HG03175 (cell line): Measurements from ENCODE around the gene SLC10A1.
"Not testable (repeated sequence)": the region's sequence is repeated elsewhere in the genome, so short reads cannot be mapped to it uniquely, and the experiment has no call there.

Experiments
- ATAC-seq: cut with Tn5 transposase; IDR thresholded peaks from one replicate; pipeline ENCODE4 v1.9.1; 2021; ENCODE audit warnings: mild to moderate bottlenecking, moderate library complexity; ENCODE audit not compliant: unreplicated experiment

Gene SLC10A1

GRCh38 chr14:69772082-69773017, 24.7 kb downstream of the SLC10A1 start:
- no peak for ATAC-seq

GRCh38 chr14:69771136-69771535, 25.9 kb downstream of the SLC10A1 start:
- no peak for ATAC-seq

- ATAC-seq = no peak
Measured at GRCh38 chr14:69770559-69770958, 26.5 kb downstream of the SLC10A1 start.

GRCh38 chr14:69769623-69770022, 27.4 kb downstream of the SLC10A1 start:
- no peak for ATAC-seq

- ATAC-seq = no peak
Measured at GRCh38 chr14:69768873-69769272, 28.2 kb downstream of the SLC10A1 start.

GRCh38 chr14:69767369-69767999, 29.6 kb downstream of the SLC10A1 start:
- peak; percentile 64 for ATAC-seq

- ATAC-seq = peak; percentile 86
Measured at GRCh38 chr14:69766984-69767368, 30.1 kb downstream of the SLC10A1 start, which contains the start of gene SRSF5. Gene SRSF5, plus strand, starts transcription at chr14:69767142. Its CDS starts 1,015 bp downstream, at chr14:69768157.

- ATAC-seq = no peak
Measured at GRCh38 chr14:69763761-69764510, 33.1 kb downstream of the SLC10A1 start.

GRCh38 chr14:69760810-69761209, 36.2 kb downstream of the SLC10A1 start:
- ATAC-seq = no peak

- ATAC-seq = no peak
Measured at GRCh38 chr14:69756298-69756697, 40.7 kb downstream of the SLC10A1 start.

- ATAC-seq = no peak
Measured at GRCh38 chr14:69755784-69756183, 41.3 kb downstream of the SLC10A1 start.

GRCh38 chr14:69755296-69755695, 41.7 kb downstream of the SLC10A1 start:
- ATAC-seq = no peak

GRCh38 chr14:69754487-69754886, 42.6 kb downstream of the SLC10A1 start:
- no peak for ATAC-seq

- no peak for ATAC-seq
Measured at GRCh38 chr14:69753860-69754259, 43.2 kb downstream of the SLC10A1 start.

GRCh38 chr14:69752773-69753172, 44.3 kb downstream of the SLC10A1 start:
- ATAC-seq = no peak

- no peak for ATAC-seq
Measured at GRCh38 chr14:69750495-69750894, 46.5 kb downstream of the SLC10A1 start.

GRCh38 chr14:69749956-69750355, 47.1 kb downstream of the SLC10A1 start:
- ATAC-seq = peak; percentile 72

GRCh38 chr14:69741055-69741454, 56.0 kb downstream of the SLC10A1 start:
- no peak for ATAC-seq

- ATAC-seq = not testable (repeated sequence)
Measured at GRCh38 chr14:69736405-69736804, 60.6 kb downstream of the SLC10A1 start.

GRCh38 chr14:69731919-69732598, 65.0 kb downstream of the SLC10A1 start:
- not testable (repeated sequence) for ATAC-seq

- ATAC-seq = no peak
Measured at GRCh38 chr14:69727860-69728259, 69.2 kb downstream of the SLC10A1 start.
